ENCODE measurements around the gene ABHD17B.

DNA sequence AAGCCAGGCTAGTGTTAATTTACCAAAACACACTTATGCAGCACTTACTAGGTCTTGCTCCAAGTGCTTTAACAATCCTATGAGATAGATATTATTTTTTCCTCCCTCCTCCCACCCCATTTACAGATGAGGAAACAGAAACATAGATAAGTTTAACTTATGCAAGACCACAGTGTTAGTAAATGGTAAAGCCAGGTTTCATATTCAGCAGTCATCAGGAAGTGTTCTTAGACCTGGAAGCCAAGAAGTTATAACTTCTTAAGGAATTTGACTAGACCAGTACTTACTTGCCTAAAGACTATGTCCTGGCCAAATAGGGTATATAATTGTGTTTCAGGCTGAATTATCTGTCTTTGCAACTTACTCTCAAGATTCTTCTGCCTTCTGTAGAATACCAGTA, 15.9 kb downstream of the ABHD17B start:
- TF ChIP-seq, protein P1, sequence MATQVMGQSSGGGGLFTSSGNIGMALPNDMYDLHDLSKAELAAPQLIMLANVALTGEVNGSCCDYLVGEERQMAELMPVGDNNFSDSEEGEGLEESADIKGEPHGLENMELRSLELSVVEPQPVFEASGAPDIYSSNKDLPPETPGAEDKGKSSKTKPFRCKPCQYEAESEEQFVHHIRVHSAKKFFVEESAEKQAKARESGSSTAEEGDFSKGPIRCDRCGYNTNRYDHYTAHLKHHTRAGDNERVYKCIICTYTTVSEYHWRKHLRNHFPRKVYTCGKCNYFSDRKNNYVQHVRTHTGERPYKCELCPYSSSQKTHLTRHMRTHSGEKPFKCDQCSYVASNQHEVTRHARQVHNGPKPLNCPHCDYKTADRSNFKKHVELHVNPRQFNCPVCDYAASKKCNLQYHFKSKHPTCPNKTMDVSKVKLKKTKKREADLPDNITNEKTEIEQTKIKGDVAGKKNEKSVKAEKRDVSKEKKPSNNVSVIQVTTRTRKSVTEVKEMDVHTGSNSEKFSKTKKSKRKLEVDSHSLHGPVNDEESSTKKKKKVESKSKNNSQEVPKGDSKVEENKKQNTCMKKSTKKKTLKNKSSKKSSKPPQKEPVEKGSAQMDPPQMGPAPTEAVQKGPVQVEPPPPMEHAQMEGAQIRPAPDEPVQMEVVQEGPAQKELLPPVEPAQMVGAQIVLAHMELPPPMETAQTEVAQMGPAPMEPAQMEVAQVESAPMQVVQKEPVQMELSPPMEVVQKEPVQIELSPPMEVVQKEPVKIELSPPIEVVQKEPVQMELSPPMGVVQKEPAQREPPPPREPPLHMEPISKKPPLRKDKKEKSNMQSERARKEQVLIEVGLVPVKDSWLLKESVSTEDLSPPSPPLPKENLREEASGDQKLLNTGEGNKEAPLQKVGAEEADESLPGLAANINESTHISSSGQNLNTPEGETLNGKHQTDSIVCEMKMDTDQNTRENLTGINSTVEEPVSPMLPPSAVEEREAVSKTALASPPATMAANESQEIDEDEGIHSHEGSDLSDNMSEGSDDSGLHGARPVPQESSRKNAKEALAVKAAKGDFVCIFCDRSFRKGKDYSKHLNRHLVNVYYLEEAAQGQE (IDR thresholded peaks at IDR 0.05): no peak
- TF ChIP-seq FOXA1 (IDR thresholded peaks at IDR 0.05): no peak
